Medulla oblongata (tissue), 1 donor: Measurements from ENCODE around the gene CEACAM20.
"Not testable (repeated sequence)": the region's sequence is repeated elsewhere in the genome, so short reads cannot be mapped to it uniquely, and the experiment has no call there.

Experiments used
- DNase-seq: peaks from one replicate; pipeline ENCODE4 v3.0.0-alpha.2; 2015; ENCODE audit errors: extremely low spot score

The CEACAM20 gene

GRCh38 chr19:44476559-44477408 is 52.7 kb downstream of the CEACAM20 start:
- DNase-seq: no peak

GRCh38 chr19:44468730-44469129 is 60.7 kb downstream of the CEACAM20 start:
- DNase-seq: not testable (repeated sequence)

- DNase-seq: not testable (repeated sequence)
Observed at GRCh38 chr19:44462600-44463286, 66.7 kb downstream of the CEACAM20 start.
